MCF 10A (cell line): ENCODE data around the gene SLC25A22. TPM values are rescaled to one million over a fixed set of nuclear protein-coding genes. Genes with fewer than 3 reads are reported as not detected.

Experiments
- BruUV-seq: library from RNA; stranded (reverse); fragments of 400-500 nt; replicated peaks from 2 replicates; lab custom pipeline; 2021; lab: Mats Ljungman, UMichigan
- CTCF ChIA-PET: fragments of 300-600 bp; sonication (Branson Sonifier 250); formaldehyde crosslinking; extraction: SDS; loops from one replicate; lab custom pipeline; 2021; ENCODE audit warnings: antibody characterized with exemption, inconsistent platforms; lab: Yijun Ruan, JAX
- POLR2A ChIA-PET: fragments of 300-600, 350-650 bp; sonication (Branson Sonifier 250); formaldehyde crosslinking; extraction: SDS; loops from one replicate; lab custom pipeline; 2020; ENCODE audit warnings: antibody characterized with exemption, inconsistent platforms; lab: Yijun Ruan, JAX
- DNase-seq: peaks from one replicate; pipeline ENCODE4 v3.0.0-alpha.2; 2018; ENCODE audit not compliant: unreplicated experiment
- H3K27ac Mint-ChIP-seq: one replicate; pipeline ENCODE4 v1.8.0; 2022; ENCODE audit warnings: mild to moderate bottlenecking, low read depth, mixed read lengths; ENCODE audit not compliant: unreplicated experiment
- H3K27me3 Mint-ChIP-seq: one replicate; pipeline ENCODE4 v1.8.0; 2022; ENCODE audit warnings: mixed read lengths; ENCODE audit not compliant: insufficient read depth, unreplicated experiment
- H3K36me3 Mint-ChIP-seq: one replicate; pipeline ENCODE4 v1.8.0; 2022; ENCODE audit warnings: mild to moderate bottlenecking, moderate library complexity, mixed read lengths; ENCODE audit not compliant: insufficient read depth, unreplicated experiment
- H3K4me1 Mint-ChIP-seq: one replicate; pipeline ENCODE4 v1.8.0; 2022; ENCODE audit warnings: mixed read lengths; ENCODE audit not compliant: insufficient read depth, unreplicated experiment
- H3K4me3 Mint-ChIP-seq: one replicate; pipeline ENCODE4 v1.8.0; 2022; ENCODE audit warnings: mild to moderate bottlenecking, moderate library complexity, mixed read lengths; ENCODE audit not compliant: unreplicated experiment
- H3K9me3 Mint-ChIP-seq: one replicate; pipeline ENCODE4 v1.8.0; 2022; ENCODE audit warnings: mixed read lengths; ENCODE audit not compliant: unreplicated experiment
- CTCF ChIP-seq: fragments of 200-600 bp; IDR thresholded peaks from one replicate; pipeline ENCODE4 v1.8.0; 2022; ENCODE audit warnings: antibody characterized with exemption, mild to moderate bottlenecking; ENCODE audit not compliant: unreplicated experiment
- intact Hi-C: fragments of 100-400 bp; cut with micrococcal nuclease; formaldehyde crosslinking; loops from 2 replicates; pipeline ENCODE4 v1.14.1; 2022
- total RNA-seq: library from RNA; stranded (reverse); gene quantifications from 2 replicates; pipeline ENCODE4 v1.2.3, GENCODE V29; 2022

The SLC25A22 gene
- total RNA-seq, 1 experiment from 2014 or later, result 34.0 TPM

GRCh38 chr11:828506-829175 is 30.6 kb upstream of the SLC25A22 start:
- intact Hi-C loops, result no loop called here
- H3K4me3 Mint-ChIP-seq, result peak overlapping the region; percentile 36
- no peaks in the 10 kb centered on the region for H3K9me3 Mint-ChIP-seq
- no peak for DNase-seq
- TF ChIP-seq CTCF, result no peak
- no peaks in the 10 kb centered on the region for H3K27me3 Mint-ChIP-seq
- ChIA-PET POLR2A (interaction anchor here (0.7 to 11.4 kb wide), 4 partner anchors 8 to 291 kb away, joined by 3 to 274 read pairs (median 3); partner anchors contain the start of genes EPS8L2, LRRC56 and PNPLA2), CTCF (no interaction called here)
- peaks cover 18% of the 10 kb centered on the region for H3K36me3 Mint-ChIP-seq
- H3K27ac Mint-ChIP-seq, result no peak overlapping the region
- H3K4me1 Mint-ChIP-seq, result peaks cover 10% of the 10 kb centered on the region
- no TSS peak for BruUV-seq

GRCh38 chr11:827897-828192 is 29.8 kb upstream of the SLC25A22 start, which contains the start of gene CRACR2B:
Gene CRACR2B, plus strand, starts transcription at chr11:827919. Its CDS starts 689 bp downstream, at chr11:828608.
- Mint-ChIP-seq H3K4me1 (peaks cover 10% of the 10 kb centered on the region), H3K27ac (no peak within 1 kb of the TSS), H3K36me3 (peaks cover 25% of the 10 kb centered on the region), H3K4me3 (peak within 1 kb of the TSS; percentile 36), H3K27me3 (no peaks in the 10 kb centered on the region), H3K9me3 (no peaks in the 10 kb centered on the region)
- TF ChIP-seq CTCF, result no peak
- BruUV-seq, result no TSS peak
- DNase-seq, result no peak
- CTCF ChIA-PET, result interaction anchor here (0.7 kb wide), 1 partner anchor 370 kb away, joined by 9 read pairs; no protein-coding TSS in a partner anchor
- intact Hi-C loops, result no loop called here
- POLR2A ChIA-PET, result interaction anchor here (0.6 to 1.2 kb wide), 2 partner anchors 72 to 122 kb away, joined by 3 read pairs; partner anchors contain the start of gene EPS8L2

- CTCF ChIA-PET, result interaction anchor here (0.7 kb wide), 1 partner anchor 370 kb away, joined by 9 read pairs; no protein-coding TSS in a partner anchor
- H3K27me3 Mint-ChIP-seq, result no peaks in the 10 kb centered on the region
- no peak for TF ChIP-seq CTCF
- BruUV-seq, result no TSS peak
- H3K9me3 Mint-ChIP-seq, result no peaks in the 10 kb centered on the region
- DNase-seq, result no peak
- POLR2A ChIA-PET, result interaction anchor here (0.6 to 1.2 kb wide), 3 partner anchors 71 to 169 kb away, joined by 3 read pairs; partner anchors contain the start of gene EPS8L2
- H3K27ac Mint-ChIP-seq, result no peak overlapping the region
- H3K36me3 Mint-ChIP-seq, result peaks cover 31% of the 10 kb centered on the region
- peaks cover 12% of the 10 kb centered on the region for H3K4me1 Mint-ChIP-seq
- peak overlapping the region; percentile 36 for H3K4me3 Mint-ChIP-seq
- intact Hi-C loops, result no loop called here
Measured at GRCh38 chr11:827146-827896, 29.2 kb upstream of the SLC25A22 start.

- peaks cover 34% of the 10 kb centered on the region for H3K36me3 Mint-ChIP-seq
- intact Hi-C loops, result no loop called here
Measured at GRCh38 chr11:826836-827145, 28.7 kb upstream of the SLC25A22 start.

More at GRCh38 chr11:826836-827145, 28.7 kb upstream of the SLC25A22 start:
- H3K4me3 Mint-ChIP-seq, result no peak overlapping the region
- H3K27me3 Mint-ChIP-seq, result no peaks in the 10 kb centered on the region
- no TSS peak for BruUV-seq
- no peak overlapping the region for H3K27ac Mint-ChIP-seq
- ChIA-PET POLR2A (no interaction called here), CTCF (no interaction called here)
- no peak for DNase-seq
- no peaks in the 10 kb centered on the region for H3K9me3 Mint-ChIP-seq
- H3K4me1 Mint-ChIP-seq, result peaks cover 9% of the 10 kb centered on the region
- no peak for TF ChIP-seq CTCF
